22Rv1 (cell line): ENCODE data around the gene TBX5.

ENCODE experiments used
- H3K27ac ChIP-seq: fragments of 450-650 bp; 2 replicates; pipeline ENCODE4 v1.5.1; 2017
- CTCF ChIP-seq: fragments of 450-650 bp; IDR thresholded peaks from 2 replicates; pipeline ENCODE4 v1.5.1; 2017; ENCODE audit warnings: mild to moderate bottlenecking
- ZFX ChIP-seq: fragments of 450-650 bp; IDR thresholded peaks from 2 replicates; pipeline ENCODE4 v1.6.1; 2017; ENCODE audit warnings: antibody characterized with exemption, borderline replicate concordance

TBX5 gene

GRCh38 chr12:114339626-114340025, 66.3 kb downstream of the TBX5 start:
- TF ChIP-seq CTCF (no peak), ZFX (no peak)
- no peak overlapping the region for H3K27ac ChIP-seq

- H3K27ac ChIP-seq: no peak overlapping the region
- TF ChIP-seq ZFX: no peak
- TF ChIP-seq CTCF: no peak
Measured at GRCh38 chr12:114335607-114336006, 70.3 kb downstream of the TBX5 start.

GRCh38 chr12:114334395-114334794, 71.5 kb downstream of the TBX5 start:
- no peak overlapping the region for H3K27ac ChIP-seq
- TF ChIP-seq CTCF: no peak
- no peak for TF ChIP-seq ZFX

GRCh38 chr12:114328292-114328691, 77.7 kb downstream of the TBX5 start:
- no peak overlapping the region for H3K27ac ChIP-seq
- no peak for TF ChIP-seq ZFX
- no peak for TF ChIP-seq CTCF

- H3K27ac ChIP-seq: no peak overlapping the region
- TF ChIP-seq CTCF: no peak
Measured at GRCh38 chr12:114327765-114328164, 78.2 kb downstream of the TBX5 start.

GRCh38 chr12:114321524-114321923, 84.4 kb downstream of the TBX5 start:
- no peak for TF ChIP-seq CTCF
- TF ChIP-seq ZFX: no peak
- H3K27ac ChIP-seq: no peak overlapping the region

- H3K27ac ChIP-seq: no peak overlapping the region
- TF ChIP-seq ZFX (no peak), CTCF (no peak)
Measured at GRCh38 chr12:114320968-114321367, 85.0 kb downstream of the TBX5 start.
